ENCODE results near the gene ROR2.

The ROR2 gene

GRCh38 chr9:91948101-91948596, 1.9 kb downstream of the ROR2 start:
- no peak for DNase-seq

GRCh38 chr9:91946653-91947488, 3.2 kb downstream of the ROR2 start:
- DNase-seq, result no peak

- no peak for DNase-seq
Observed at GRCh38 chr9:91946196-91946595, 3.8 kb downstream of the ROR2 start.

GRCh38 chr9:91945277-91946085, 4.5 kb downstream of the ROR2 start:
- no peak for DNase-seq

GRCh38 chr9:91944711-91945110, 5.3 kb downstream of the ROR2 start:
- no peak for DNase-seq

DNA sequence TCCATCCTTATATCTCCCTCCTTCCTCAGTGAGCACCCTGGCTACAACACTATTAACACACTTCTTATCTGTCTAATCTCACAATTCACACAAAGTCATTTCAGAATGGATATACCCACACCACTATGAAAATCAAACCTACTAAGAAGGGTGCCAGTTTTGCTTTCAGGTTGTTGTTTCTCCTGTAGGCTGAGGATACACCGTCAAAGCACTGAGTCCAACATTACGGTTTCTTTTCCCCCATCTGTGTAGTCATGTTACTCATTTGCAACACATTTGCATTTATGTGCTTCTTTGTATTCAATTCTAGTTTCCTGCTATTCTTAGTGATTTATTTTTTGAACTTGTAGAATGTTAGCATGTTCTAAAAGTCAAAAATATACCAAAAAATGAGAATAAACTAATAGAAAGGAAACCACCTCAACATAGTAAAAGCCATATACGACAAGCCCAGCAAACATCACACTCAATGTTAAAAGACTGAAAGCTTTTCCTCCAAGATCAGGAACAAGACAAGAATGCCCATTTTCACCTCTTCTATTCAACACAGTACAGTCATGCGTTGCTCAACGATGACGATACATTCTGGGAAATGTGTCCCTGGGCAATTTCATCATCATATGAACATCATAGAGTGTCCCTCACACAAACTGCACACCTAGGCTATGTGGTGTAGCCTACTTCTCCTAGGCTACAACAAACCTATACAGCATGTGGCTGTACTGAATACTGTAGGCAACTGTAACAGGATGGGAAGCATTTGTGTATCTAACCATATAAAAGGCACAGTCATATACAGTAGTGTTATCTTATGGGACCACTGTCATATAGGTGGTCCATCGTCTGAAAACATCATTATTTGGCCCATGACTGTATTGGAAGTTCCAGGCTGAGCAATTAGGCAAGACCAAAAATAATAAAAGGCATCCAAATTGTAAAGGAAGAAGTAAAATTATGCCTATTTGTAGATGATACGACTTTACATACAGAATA, 6.3 kb downstream of the ROR2 start:
- no peak for DNase-seq

DNA sequence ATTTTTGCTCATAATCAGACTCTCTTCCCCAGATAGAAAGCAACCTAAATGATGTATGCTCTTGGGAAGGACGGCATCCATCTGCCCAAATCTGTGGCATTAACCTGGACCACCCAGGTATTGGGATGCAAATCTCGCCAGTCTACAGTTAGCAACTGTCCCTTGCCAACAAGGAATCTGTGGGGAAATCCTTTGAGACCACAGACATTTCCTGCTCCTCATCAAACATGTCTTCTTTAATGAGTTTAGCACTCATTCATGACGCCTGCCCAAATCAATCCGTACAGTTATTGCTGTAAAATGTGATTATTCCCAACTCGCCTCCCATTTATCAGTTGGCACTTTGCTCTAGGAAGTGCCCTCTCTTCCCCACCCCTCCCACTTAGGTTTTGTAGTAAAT, 7.8 kb downstream of the ROR2 start:
- DNase-seq, result no peak

GRCh38 chr9:91939978-91940377, 10.1 kb downstream of the ROR2 start:
- DNase-seq, result no peak

DNA sequence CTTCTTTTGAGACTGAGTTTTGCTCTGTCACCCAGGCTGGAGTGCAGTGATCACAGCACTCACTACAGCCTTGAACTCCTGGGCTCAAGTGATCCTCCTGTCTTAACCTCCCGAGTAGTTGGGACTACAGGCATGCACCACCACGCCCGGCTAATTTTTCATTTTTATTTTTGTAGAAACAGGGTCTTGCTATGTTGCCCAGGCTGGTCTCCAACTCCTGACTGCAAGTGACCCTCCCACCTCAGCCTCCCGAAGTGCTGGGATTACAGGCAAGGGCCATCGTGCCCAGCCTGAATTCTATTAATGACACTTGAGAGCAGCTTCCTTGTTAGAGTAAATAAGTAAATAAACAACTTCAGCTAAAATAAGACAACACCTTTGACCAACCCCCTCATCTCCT, 12.3 kb downstream of the ROR2 start:
- DNase-seq, result no peak

- DNase-seq, result no peak
Observed at GRCh38 chr9:91937056-91937455, 13.0 kb downstream of the ROR2 start.

- DNase-seq, result no peak
Observed at GRCh38 chr9:91935805-91936514, 14.1 kb downstream of the ROR2 start.

- no peak for DNase-seq
Observed at GRCh38 chr9:91935066-91935749, 14.8 kb downstream of the ROR2 start.

GRCh38 chr9:91934654-91935053, 15.4 kb downstream of the ROR2 start:
- no peak for DNase-seq

GRCh38 chr9:91933556-91934352, 16.3 kb downstream of the ROR2 start:
- DNase-seq, result no peak

- no peak for DNase-seq
Observed at GRCh38 chr9:91930475-91930874, 19.6 kb downstream of the ROR2 start.

DNA sequence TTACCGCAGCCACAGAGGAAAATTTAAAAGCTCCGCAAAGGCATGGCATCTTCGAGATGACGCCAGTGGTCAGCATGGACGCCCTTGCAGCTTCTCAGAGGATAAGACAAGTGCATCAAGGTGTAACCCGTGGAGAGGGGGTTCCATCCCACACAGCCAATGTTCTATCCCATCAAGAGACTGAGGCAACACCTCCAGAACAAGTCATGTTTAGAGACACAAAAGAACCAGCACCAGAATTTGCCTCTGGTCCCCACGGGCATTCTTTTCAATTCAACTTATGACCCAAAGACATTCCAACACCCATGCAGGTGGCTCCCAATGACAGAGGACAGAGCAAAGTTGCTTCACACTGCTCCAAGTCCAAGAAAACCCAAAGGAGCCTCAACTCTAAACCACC, 20.7 kb downstream of the ROR2 start:
- no peak for DNase-seq

GRCh38 chr9:91927922-91928510, 22.0 kb downstream of the ROR2 start:
- DNase-seq, result no peak

GRCh38 chr9:91924090-91924489, 25.9 kb downstream of the ROR2 start:
- no peak for DNase-seq

GRCh38 chr9:91923145-91923544, 26.9 kb downstream of the ROR2 start:
- no peak for DNase-seq

- no peak for DNase-seq
Observed at GRCh38 chr9:91921371-91921770, 28.7 kb downstream of the ROR2 start.
